GM12873 (cell line): ENCODE results near the gene LHPP.

Experiments used
- TF ChIP-seq, protein P1 (sequence below): IDR thresholded peaks from 2 replicates; pipeline ENCODE4 v1.5.1; 2012; ENCODE audit warnings: low read depth, mild to moderate bottlenecking, moderate library complexity, low read length, control low read depth; ENCODE audit not compliant: insufficient read depth; ENCODE audit errors: missing control alignments

LHPP gene

DNA sequence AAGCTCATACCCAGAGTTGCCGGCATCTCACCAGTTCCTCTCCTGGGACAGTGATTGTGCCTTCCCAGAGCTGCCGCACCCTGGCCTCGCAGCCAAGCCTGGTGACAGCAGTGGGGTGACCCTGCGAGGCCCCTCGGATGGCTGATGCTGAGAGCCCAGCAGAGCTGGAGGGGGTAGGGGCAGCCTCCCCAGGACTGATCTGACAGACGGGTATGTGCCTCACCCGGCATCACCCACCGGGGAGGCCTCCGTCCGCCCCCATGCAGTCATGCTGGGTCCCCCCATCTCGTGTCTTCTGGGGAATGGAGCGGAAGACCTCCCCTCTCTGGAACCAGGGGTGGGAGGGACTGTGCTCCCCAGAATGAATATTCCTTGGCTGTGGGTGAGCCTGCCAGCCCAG, 82.3 kb downstream of the LHPP start:
- TF ChIP-seq, protein P1, sequence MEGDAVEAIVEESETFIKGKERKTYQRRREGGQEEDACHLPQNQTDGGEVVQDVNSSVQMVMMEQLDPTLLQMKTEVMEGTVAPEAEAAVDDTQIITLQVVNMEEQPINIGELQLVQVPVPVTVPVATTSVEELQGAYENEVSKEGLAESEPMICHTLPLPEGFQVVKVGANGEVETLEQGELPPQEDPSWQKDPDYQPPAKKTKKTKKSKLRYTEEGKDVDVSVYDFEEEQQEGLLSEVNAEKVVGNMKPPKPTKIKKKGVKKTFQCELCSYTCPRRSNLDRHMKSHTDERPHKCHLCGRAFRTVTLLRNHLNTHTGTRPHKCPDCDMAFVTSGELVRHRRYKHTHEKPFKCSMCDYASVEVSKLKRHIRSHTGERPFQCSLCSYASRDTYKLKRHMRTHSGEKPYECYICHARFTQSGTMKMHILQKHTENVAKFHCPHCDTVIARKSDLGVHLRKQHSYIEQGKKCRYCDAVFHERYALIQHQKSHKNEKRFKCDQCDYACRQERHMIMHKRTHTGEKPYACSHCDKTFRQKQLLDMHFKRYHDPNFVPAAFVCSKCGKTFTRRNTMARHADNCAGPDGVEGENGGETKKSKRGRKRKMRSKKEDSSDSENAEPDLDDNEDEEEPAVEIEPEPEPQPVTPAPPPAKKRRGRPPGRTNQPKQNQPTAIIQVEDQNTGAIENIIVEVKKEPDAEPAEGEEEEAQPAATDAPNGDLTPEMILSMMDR: no peak

DNA sequence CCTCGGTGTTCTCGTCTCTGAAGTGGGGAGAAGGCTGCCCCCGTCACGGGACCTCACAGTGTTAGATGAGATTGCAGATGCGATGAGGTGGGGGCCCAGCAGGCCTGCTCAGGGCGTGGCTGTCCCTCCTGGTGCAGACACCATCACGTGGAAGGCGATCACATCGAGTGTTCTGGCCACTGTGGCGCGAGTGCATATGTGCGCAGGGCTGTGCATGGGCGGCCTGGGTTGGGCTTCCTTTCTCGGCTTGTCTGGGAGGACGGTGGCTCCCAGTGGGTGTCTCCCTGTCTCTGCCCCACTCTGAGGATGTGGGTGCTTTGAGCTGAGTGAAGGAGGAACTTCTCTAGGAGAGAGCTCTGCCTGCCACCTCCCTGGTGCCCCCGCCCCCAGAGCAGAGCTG, 83.1 kb downstream of the LHPP start:
- TF ChIP-seq, protein P1: no peak

DNA sequence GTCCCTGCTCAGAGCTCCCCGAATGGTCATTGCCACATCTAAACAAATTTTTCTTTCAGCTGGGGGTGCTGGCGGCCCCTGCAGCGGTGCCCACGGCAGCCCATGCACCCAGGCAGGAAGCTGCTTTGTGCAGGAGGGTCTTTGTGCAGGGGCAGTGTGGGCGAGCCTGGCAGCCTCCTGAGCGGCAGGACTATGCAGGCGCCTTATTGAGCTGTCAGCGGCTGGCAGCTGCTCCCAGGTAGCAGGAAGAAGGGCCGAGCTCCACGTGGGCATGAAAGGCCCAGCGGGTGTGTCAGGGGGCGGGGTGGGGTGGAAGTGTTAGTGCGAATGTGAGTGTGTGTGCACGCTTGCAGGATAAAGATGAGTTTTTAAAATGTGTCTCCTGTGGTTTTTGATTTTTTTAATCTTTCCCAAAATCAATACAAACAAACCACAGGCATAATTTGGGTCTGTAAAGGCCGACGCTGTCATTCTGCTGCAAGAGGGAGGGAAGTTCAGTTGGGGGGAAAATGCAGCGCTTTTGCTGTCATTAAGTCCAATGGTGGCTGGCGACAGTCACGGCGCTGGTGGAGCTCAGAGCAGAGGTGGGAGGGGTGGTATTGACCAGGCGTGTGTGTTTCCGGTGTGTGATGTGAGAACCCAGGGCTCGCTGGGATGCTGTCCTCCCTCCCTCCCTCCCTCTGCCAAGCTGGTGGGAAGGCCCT, 83.9 kb downstream of the LHPP start:
- TF ChIP-seq, protein P1: no peak

DNA sequence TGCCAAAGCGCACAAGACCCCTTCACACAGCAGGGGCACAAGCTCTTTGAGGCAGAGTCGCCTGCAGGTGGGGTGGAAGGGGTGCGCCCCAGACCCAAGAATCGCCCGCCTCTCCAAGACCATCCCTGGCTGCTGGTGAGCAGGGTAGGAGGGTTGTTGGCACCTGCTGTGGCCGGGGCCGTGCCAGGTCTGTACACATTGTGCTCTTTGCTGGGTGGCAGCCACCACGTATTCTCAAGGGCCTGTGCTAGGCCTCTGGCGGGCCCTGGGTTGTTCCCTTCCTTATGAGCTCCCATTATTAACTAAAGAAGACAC, 84.4 kb downstream of the LHPP start:
- TF ChIP-seq, protein P1: no peak

GRCh38 chr10:124546957-124547646, 85.5 kb downstream of the LHPP start:
- TF ChIP-seq, protein P1: no peak

DNA sequence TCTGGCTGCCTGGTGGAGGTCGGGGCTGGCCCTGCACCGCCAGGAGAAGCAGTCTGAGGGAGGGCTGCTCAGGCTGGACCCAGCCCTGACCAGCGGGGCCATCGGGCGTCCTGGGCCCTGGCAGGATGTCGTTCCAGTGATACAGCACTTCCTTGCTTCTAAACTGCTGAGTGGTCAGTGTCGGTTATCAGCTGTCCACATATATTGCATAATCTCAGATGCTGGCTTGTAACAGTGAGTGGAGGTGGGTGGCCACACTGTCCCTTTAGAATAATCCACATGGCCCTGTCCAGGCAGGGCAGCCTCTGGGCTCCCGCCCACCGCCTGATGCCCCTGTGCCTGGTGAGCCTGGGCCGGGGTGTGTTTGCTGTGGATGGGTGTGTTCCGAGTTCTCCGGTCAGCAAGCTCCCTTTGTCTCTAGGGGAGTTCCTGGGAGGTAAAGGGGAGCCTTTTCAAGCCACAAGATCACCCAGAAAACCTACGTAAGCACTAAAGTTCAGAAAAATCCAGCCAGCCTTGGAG, 86.1 kb downstream of the LHPP start:
- TF ChIP-seq, protein P1: no peak

GRCh38 chr10:124550293-124551034, 88.8 kb downstream of the LHPP start:
- TF ChIP-seq, protein P1: no peak
